Testis (tissue), 3 donors: ENCODE data around the gene MAP2K7. TPM values are rescaled to one million over a fixed set of nuclear protein-coding genes. Genes with fewer than 3 reads are reported as not detected.
"Not testable (repeated sequence)": the region's sequence is repeated elsewhere in the genome, so short reads cannot be mapped to it uniquely, and the experiment has no call there.

Source experiments
- DNase-seq: peaks from one replicate; pipeline ENCODE4 v3.0.0-alpha.2; 2019
- H3K27ac ChIP-seq, 2 donors: fragments of 200-600 bp; sonication (generic); one replicate each; pipeline ENCODE4 v1.5.1; 2019
- H3K27me3 ChIP-seq: fragments of 200-600 bp; sonication (generic); one replicate; pipeline ENCODE4 v1.5.1; 2019
- H3K36me3 ChIP-seq: fragments of 200-600 bp; sonication (generic); one replicate; pipeline ENCODE4 v1.5.1; 2017; ENCODE audit warnings: low read depth; ENCODE audit errors: missing control alignments
- H3K4me1 ChIP-seq: fragments of 200-600 bp; sonication (generic); one replicate; pipeline ENCODE4 v1.5.1; 2019
- H3K4me3 ChIP-seq, 2 donors: fragments of 200-600 bp; sonication (generic); one replicate each; pipeline ENCODE4 v1.5.1; 2017 to 2019
- H3K9me3 ChIP-seq: fragments of 200-600 bp; sonication (generic); one replicate; pipeline ENCODE4 v1.5.1; 2017
- CTCF ChIP-seq, 3 experiments: fragments of 450-650 bp in 2 of 3; fragments of 200-600 bp in 1 of 3; sonication (generic) in 1 of 3; IDR thresholded peaks; one replicate each; pipeline ENCODE4 v1.5.1; 2016 to 2019; ENCODE audit warnings: antibody characterized with exemption in 3 of 3, mild to moderate bottlenecking in 2 of 3, moderate library complexity in 1 of 3
- POLR2A ChIP-seq: fragments of 450-650 bp; IDR thresholded peaks from one replicate; pipeline ENCODE4 v1.6.1; 2017; ENCODE audit warnings: antibody characterized with exemption, mild to moderate bottlenecking, moderate library complexity
- WGBS, 2 donors: methylation state at CpG; one replicate each; pipeline ENCODE4 v1.1.5; 2018; 5-methylcytosine and 5-hydroxymethylcytosine counted together
- intact Hi-C: fragments of 100-400 bp; cut with DNase I; formaldehyde crosslinking; loops from one replicate; pipeline ENCODE4 v1.15.1; 2023; ENCODE audit warnings: low total_unique reads
- polyA plus RNA-seq: library from polyadenylated mRNA; stranded (reverse); fragments of 350-450 nt; fragmentation: Illumina TruSeq; extraction: RNeasy Lipid Tissue Mini Kit (QIAGEN cat#74804); gene quantifications from one replicate; pipeline ENCODE4 v1.2.3, GENCODE V29; 2014; ENCODE audit warnings: low read depth, low replicate concordance; ENCODE audit not compliant: insufficient read depth
- total RNA-seq, 2 donors: library from RNA; depleted of rRNA; stranded (reverse); fragments of >200 nt; gene quantifications; one replicate each; pipeline ENCODE4 v1.2.3, GENCODE V29; 2016

Gene MAP2K7
- total and polyA plus RNA-seq, 3 donors from 2014 or later = 30.6 to 44.0 (median 34.8) TPM

GRCh38 chr19:7928741-7929701 is 25.3 kb downstream of the MAP2K7 start:
- H3K4me1 ChIP-seq = peaks cover 41% of the 10 kb centered on the region
- WGBS, 2 donors = 51 to 61% methylated on average over 23 to 24 of the region's 24 CpGs
- peak overlapping the region; percentile 74 to 82 for H3K27ac ChIP-seq
- TF ChIP-seq POLR2A = no peak
- TF ChIP-seq CTCF (IDR thresholded peaks at IDR 0.05) = no peak
- H3K4me3 ChIP-seq = no peak overlapping the region
- no peaks in the 10 kb centered on the region for H3K9me3 ChIP-seq
- no peak for DNase-seq
- intact Hi-C loops = no loop called here
- no peaks in the 10 kb centered on the region for H3K27me3 ChIP-seq
- no peaks in the 10 kb centered on the region for H3K36me3 ChIP-seq

- H3K27me3 ChIP-seq, intact Hi-C loops, H3K36me3 ChIP-seq, H3K4me3 ChIP-seq, DNase-seq, H3K9me3 ChIP-seq: not testable (repeated sequence)
- Histone ChIP-seq H3K4me1 (peaks cover 33% of the 10 kb centered on the region), H3K27ac (peak overlapping the region in 1 of 2 donors; percentile 74)
- 79 to 85% methylated on average over 6 to 11 of the region's 11 CpGs for whole genome bisulfite sequencing, 2 donors
Observed at GRCh38 chr19:7930030-7930429, 26.4 kb downstream of the MAP2K7 start.

GRCh38 chr19:7930765-7931164 is 27.1 kb downstream of the MAP2K7 start:
- peaks cover 33% of the 10 kb centered on the region for H3K4me1 ChIP-seq
- WGBS, 2 donors = 90 to 97% methylated on average over 7 of the region's 7 CpGs

GRCh38 chr19:7931221-7932061 is 27.8 kb downstream of the MAP2K7 start:
- no peaks in the 10 kb centered on the region for H3K27me3 ChIP-seq
- intact Hi-C loops = no loop called here
- TF ChIP-seq CTCF (IDR thresholded peaks at IDR 0.05) (no peak), POLR2A (no peak)
- no peaks in the 10 kb centered on the region for H3K36me3 ChIP-seq
- no peaks in the 10 kb centered on the region for H3K9me3 ChIP-seq
- no peak overlapping the region for H3K4me3 ChIP-seq
- DNase-seq = no peak
- no peak overlapping the region for H3K27ac ChIP-seq
- peaks cover 30% of the 10 kb centered on the region for H3K4me1 ChIP-seq
- WGBS, 2 donors = 90 to 93% methylated on average over 28 to 36 of the region's 36 CpGs

More at GRCh38 chr19:7930765-7931164, 27.1 kb downstream of the MAP2K7 start:
- no peak overlapping the region for H3K4me3 ChIP-seq
- H3K36me3 ChIP-seq = no peaks in the 10 kb centered on the region
- no peak for TF ChIP-seq CTCF (IDR thresholded peaks at IDR 0.05)
- no peak for TF ChIP-seq POLR2A
- no peaks in the 10 kb centered on the region for H3K27me3 ChIP-seq
- DNase-seq = no peak
- intact Hi-C loops = no loop called here
- no peaks in the 10 kb centered on the region for H3K9me3 ChIP-seq
- no peak overlapping the region for H3K27ac ChIP-seq

- no peak overlapping the region for H3K27ac ChIP-seq
- peaks cover 21% of the 10 kb centered on the region for H3K4me1 ChIP-seq
- no peaks in the 10 kb centered on the region for H3K27me3 ChIP-seq
- TF ChIP-seq POLR2A (no peak), CTCF (IDR thresholded peaks at IDR 0.05) (no peak)
- DNase-seq = no peak
- intact Hi-C loops = no loop called here
- no peak overlapping the region for H3K4me3 ChIP-seq
- no peaks in the 10 kb centered on the region for H3K36me3 ChIP-seq
- H3K9me3 ChIP-seq = no peaks in the 10 kb centered on the region
- WGBS, 2 donors = 89 to 93% methylated on average over 14 to 32 of the region's 32 CpGs
Observed at GRCh38 chr19:7932276-7932929, 28.7 kb downstream of the MAP2K7 start.
